OCI-LY7 (cell line): ENCODE data around the gene TSPAN9.

Experiments used
- CTCF ChIP-seq: fragments of 200-600 bp; sonication (generic); conservative IDR thresholded peaks from 2 replicates; pipeline ENCODE4 v1.5.1; 2014; ENCODE audit warnings: mild to moderate bottlenecking, antibody characterized with exemption, low read length, moderate library complexity, mixed read lengths
- EZH2phosphoT487 ChIP-seq: fragments of 200-600 bp; sonication (generic); IDR thresholded peaks from 2 replicates; pipeline ENCODE4 v1.6.1; 2018; ENCODE audit warnings: low read depth, borderline replicate concordance, mild to moderate bottlenecking, mixed run types, antibody characterized with exemption, low read length, moderate library complexity, mixed read lengths

- TF ChIP-seq CTCF (no peak), EZH2phosphoT487 (no peak)
Observed at GRCh38 chr12:3332188-3332587, 255.0 kb downstream of the TSPAN9 start.
